GM18511 (cell line): ENCODE data around the gene STAT2.
"Not testable (repeated sequence)": the region's sequence is repeated elsewhere in the genome, so short reads cannot be mapped to it uniquely, and the experiment has no call there.

Experiments
- ATAC-seq: cut with Tn5 transposase; IDR thresholded peaks from one replicate; pipeline ENCODE4 v1.9.1; 2021; ENCODE audit warnings: mild to moderate bottlenecking, moderate library complexity; ENCODE audit not compliant: unreplicated experiment

The STAT2 gene

GRCh38 chr12:56359851-56360767 lies at the start of gene STAT2:
Gene STAT2, minus strand, starts transcription at chr12:56360107. Its CDS starts 3,536 bp downstream, at chr12:56356571.
- ATAC-seq: peak; percentile 96

- no peak for ATAC-seq
These were observed 49.0 kb upstream of the STAT2 start for GRCh38 chr12:56408799-56409417.

GRCh38 chr12:56404227-56404626 lies 44.3 kb upstream of the STAT2 start:
- ATAC-seq: not testable (repeated sequence)

GRCh38 chr12:56401612-56402011 lies 41.7 kb upstream of the STAT2 start:
- ATAC-seq: not testable (repeated sequence)

- ATAC-seq: not testable (repeated sequence)
These were observed 41.2 kb upstream of the STAT2 start for GRCh38 chr12:56401125-56401524.

GRCh38 chr12:56399466-56399865 lies 39.6 kb upstream of the STAT2 start:
- ATAC-seq: not testable (repeated sequence)

- ATAC-seq: no peak
These were observed 38.4 kb upstream of the STAT2 start for GRCh38 chr12:56398324-56398723.

- no peak for ATAC-seq
These were observed 32.4 kb upstream of the STAT2 start for GRCh38 chr12:56392331-56392730.

- no peak for ATAC-seq
These were observed 31.8 kb upstream of the STAT2 start for GRCh38 chr12:56391721-56392120.

- ATAC-seq: no peak
These were observed 29.5 kb upstream of the STAT2 start for GRCh38 chr12:56389412-56389811.

GRCh38 chr12:56387152-56387736 lies 27.3 kb upstream of the STAT2 start:
- no peak for ATAC-seq

GRCh38 chr12:56385873-56386272 lies 26.0 kb upstream of the STAT2 start:
- no peak for ATAC-seq

- ATAC-seq: no peak
These were observed 22.7 kb upstream of the STAT2 start for GRCh38 chr12:56382611-56383010.

- ATAC-seq: no peak
These were observed 18.0 kb upstream of the STAT2 start for GRCh38 chr12:56377989-56378316.

- no peak for ATAC-seq
These were observed 17.5 kb upstream of the STAT2 start for GRCh38 chr12:56377310-56377988.

GRCh38 chr12:56375598-56376434 lies 15.9 kb upstream of the STAT2 start:
- peak; percentile 86 for ATAC-seq

GRCh38 chr12:56374726-56375597 lies 15.1 kb upstream of the STAT2 start:
- peak; percentile 40 for ATAC-seq

- no peak for ATAC-seq
These were observed 13.6 kb upstream of the STAT2 start for GRCh38 chr12:56373515-56373914.

GRCh38 chr12:56366948-56367347 lies 7.0 kb upstream of the STAT2 start:
- no peak for ATAC-seq
